Brain microvascular endothelial cell (primary cell): ENCODE results near the gene LSAMP.

ENCODE experiments used
- DNase-seq: peaks from one replicate; pipeline ENCODE4 v3.0.0-alpha.2; 2020
- H3K27ac ChIP-seq: fragments of 250-450 bp; sonication (Bioruptor Pico); 2 replicates; pipeline ENCODE4 v1.5.1; 2020; ENCODE audit warnings: mild to moderate bottlenecking, moderate library complexity
- H3K27me3 ChIP-seq: fragments of 250-450 bp; sonication (Bioruptor Pico); replicated peaks from 2 replicates; pipeline ENCODE4 v1.5.1; 2020; ENCODE audit warnings: mild to moderate bottlenecking
- H3K36me3 ChIP-seq: fragments of 250-450 bp; sonication (Bioruptor Pico); replicated peaks from 2 replicates; pipeline ENCODE4 v1.5.1; 2020; ENCODE audit warnings: mild to moderate bottlenecking
- H3K4me3 ChIP-seq: 2 replicates; pipeline ENCODE4 v1.5.1; 2011; ENCODE audit warnings: low read depth, mild to moderate bottlenecking, control low read depth, low read length, moderate library complexity
- in situ Hi-C: cut with HindIII; loops from 2 replicates; pipeline ENCODE4 v1.10.0; 2017; ENCODE audit warnings: low sequenced_read_pairs, low pct_ligation_motif_present
- TF ChIP-seq, protein P1 (sequence below): IDR thresholded peaks from 2 replicates; pipeline ENCODE4 v1.5.1; 2011; ENCODE audit warnings: low read depth, mild to moderate bottlenecking, moderate library complexity, low read length, control low read depth, inconsistent platforms; ENCODE audit errors: missing control alignments

LSAMP gene

DNA sequence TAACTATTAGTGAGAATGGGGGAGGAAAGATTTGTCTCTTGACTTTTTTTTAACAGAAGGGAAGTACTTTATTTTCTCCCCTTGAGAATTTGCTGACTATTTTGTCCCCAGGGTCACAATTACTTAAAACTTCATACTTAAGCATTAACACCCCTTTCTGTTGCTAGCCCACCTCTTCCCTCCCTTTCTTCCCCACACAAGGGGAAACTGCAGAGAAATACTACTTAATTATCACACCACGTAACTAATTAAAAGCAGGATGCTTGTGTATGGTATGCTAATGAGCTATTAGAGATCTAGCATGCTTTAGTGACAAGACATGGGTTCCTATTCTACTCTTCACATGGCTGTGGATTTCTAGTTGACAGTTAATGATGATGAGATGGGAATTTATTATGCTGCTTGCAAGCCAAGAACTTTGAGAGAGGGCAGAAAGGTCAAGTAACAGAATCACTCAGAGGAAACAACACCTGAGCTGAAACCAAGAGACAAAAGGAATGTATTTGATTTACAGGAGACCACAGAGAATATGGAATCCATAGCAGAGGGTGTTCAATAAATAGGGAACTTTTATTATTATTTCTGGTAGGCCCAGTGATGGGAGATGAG lies 179.2 kb downstream of the LSAMP start:
- DNase-seq, result no peak
- Histone ChIP-seq H3K27ac (no peak overlapping the region), H3K4me3 (no peak overlapping the region), H3K27me3 (no peaks in the 10 kb centered on the region), H3K36me3 (no peaks in the 10 kb centered on the region)
- in situ Hi-C loops, result no loop called here
- TF ChIP-seq, protein P1, sequence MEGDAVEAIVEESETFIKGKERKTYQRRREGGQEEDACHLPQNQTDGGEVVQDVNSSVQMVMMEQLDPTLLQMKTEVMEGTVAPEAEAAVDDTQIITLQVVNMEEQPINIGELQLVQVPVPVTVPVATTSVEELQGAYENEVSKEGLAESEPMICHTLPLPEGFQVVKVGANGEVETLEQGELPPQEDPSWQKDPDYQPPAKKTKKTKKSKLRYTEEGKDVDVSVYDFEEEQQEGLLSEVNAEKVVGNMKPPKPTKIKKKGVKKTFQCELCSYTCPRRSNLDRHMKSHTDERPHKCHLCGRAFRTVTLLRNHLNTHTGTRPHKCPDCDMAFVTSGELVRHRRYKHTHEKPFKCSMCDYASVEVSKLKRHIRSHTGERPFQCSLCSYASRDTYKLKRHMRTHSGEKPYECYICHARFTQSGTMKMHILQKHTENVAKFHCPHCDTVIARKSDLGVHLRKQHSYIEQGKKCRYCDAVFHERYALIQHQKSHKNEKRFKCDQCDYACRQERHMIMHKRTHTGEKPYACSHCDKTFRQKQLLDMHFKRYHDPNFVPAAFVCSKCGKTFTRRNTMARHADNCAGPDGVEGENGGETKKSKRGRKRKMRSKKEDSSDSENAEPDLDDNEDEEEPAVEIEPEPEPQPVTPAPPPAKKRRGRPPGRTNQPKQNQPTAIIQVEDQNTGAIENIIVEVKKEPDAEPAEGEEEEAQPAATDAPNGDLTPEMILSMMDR, result no peak

DNA sequence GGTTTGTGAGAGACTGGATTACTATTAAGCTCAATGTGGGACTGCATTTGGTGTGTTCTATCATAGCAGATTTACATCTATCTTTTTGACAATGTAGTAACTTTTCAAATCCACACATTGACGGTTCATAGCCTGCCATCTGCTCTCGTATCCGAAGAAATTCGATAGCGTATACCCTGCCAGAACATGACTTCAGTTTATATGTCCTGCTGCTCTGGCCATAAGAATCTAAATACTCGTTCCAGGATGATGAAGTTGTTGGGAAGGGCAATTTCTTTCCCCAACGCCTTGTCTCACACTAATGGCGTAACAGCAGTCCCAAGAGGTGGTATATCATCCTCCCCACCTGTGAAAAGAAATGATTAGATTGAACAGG lies 180.0 kb downstream of the LSAMP start:
- TF ChIP-seq, protein P1, result no peak
- in situ Hi-C loops, result no loop called here
- Histone ChIP-seq H3K27ac (no peak overlapping the region), H3K27me3 (no peaks in the 10 kb centered on the region), H3K4me3 (no peak overlapping the region), H3K36me3 (no peaks in the 10 kb centered on the region)
- DNase-seq, result no peak

DNA sequence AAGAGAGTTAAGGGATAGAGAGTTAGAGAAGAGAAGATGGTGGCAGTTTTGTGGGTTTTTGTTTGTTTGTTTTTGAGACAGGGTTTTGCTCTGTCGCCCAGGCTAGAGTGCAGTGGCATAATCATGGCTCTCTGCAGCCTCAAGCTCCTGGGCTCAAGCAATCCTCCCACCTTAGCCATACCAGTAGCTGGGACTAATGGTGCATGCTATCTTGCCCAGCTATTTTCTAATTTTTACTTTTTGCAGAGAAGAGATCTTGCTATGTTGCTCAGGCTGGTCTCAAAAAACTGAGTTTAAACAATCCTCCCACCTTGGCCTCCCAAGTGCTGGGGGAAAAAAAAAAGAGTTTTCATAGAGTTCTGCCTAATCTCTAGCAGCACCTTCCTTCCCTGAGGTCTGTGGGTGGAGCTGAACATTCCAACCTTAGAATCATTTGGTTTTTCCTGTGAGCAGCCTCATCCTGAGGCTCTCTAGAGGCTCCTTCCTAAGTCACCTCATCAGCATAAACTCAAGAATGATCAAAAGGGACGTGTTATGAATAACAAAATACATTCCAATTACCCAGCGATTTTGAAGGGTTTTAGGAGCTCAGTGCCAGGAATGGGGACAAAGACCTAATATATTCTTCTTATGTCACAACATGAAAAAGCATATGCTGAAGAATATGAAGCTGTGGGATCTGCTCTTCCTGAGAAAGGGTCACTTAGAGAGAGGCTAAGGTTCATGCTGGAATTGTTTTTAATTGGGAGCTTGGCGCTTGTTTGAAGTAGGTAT lies 180.6 kb downstream of the LSAMP start:
- no peaks in the 10 kb centered on the region for H3K36me3 ChIP-seq

GRCh38 chr3:116263842-116264545 lies 181.3 kb downstream of the LSAMP start:
- Histone ChIP-seq H3K4me3 (no peak overlapping the region), H3K27me3 (no peaks in the 10 kb centered on the region), H3K36me3 (no peaks in the 10 kb centered on the region), H3K27ac (no peak overlapping the region)
- in situ Hi-C loops, result no loop called here
- TF ChIP-seq, protein P1, result no peak
- DNase-seq, result peak; percentile 4

More for the DNA sequence above, 180.6 kb downstream of the LSAMP start:
- no peaks in the 10 kb centered on the region for H3K27me3 ChIP-seq
- H3K27ac ChIP-seq, result no peak overlapping the region
- H3K4me3 ChIP-seq, result no peak overlapping the region
- in situ Hi-C loops, result no loop called here
- TF ChIP-seq, protein P1, result no peak
- DNase-seq, result no peak

- Histone ChIP-seq H3K27ac (no peak overlapping the region), H3K27me3 (no peaks in the 10 kb centered on the region), H3K4me3 (no peak overlapping the region), H3K36me3 (no peaks in the 10 kb centered on the region)
- in situ Hi-C loops, result no loop called here
- TF ChIP-seq, protein P1, result no peak
- DNase-seq, result no peak
Observed at GRCh38 chr3:116260491-116260890, 184.8 kb downstream of the LSAMP start.
